H9 (cell line): ENCODE data around the gene FAXDC2. TPM values are rescaled to one million over a fixed set of nuclear protein-coding genes. Genes with fewer than 3 reads are reported as not detected.

ENCODE experiments used
- DNase-seq: peaks from one replicate; pipeline ENCODE4 v3.0.0-alpha.2; 2017
- H2AFZ ChIP-seq: one replicate; pipeline ENCODE4 v1.6.1; 2013; ENCODE audit warnings: mild to moderate bottlenecking, low read length, control low read depth, moderate library complexity
- H2AK5ac ChIP-seq: 2 replicates; pipeline ENCODE4 v1.6.1; 2013; ENCODE audit warnings: low read length, control low read depth, mixed read lengths; ENCODE audit not compliant: insufficient read length
- H2BK120ac ChIP-seq: one replicate; pipeline ENCODE4 v1.6.1; 2013; ENCODE audit warnings: low read depth, mild to moderate bottlenecking, low read length, control low read depth, inconsistent platforms; ENCODE audit not compliant: poor library complexity, severe bottlenecking
- H2BK12ac ChIP-seq: 2 replicates; pipeline ENCODE4 v1.6.1; 2013; ENCODE audit warnings: low read length, control low read depth, mixed read lengths, low read depth; ENCODE audit not compliant: insufficient read length
- H2BK15ac ChIP-seq: 2 replicates; pipeline ENCODE4 v1.6.1; 2013; ENCODE audit warnings: low read depth, low read length, control low read depth
- H2BK20ac ChIP-seq: one replicate; pipeline ENCODE4 v1.6.1; 2013; ENCODE audit warnings: low read depth, mild to moderate bottlenecking, low read length, control low read depth, inconsistent platforms; ENCODE audit not compliant: poor library complexity, severe bottlenecking
- H2BK5ac ChIP-seq: 2 replicates; pipeline ENCODE4 v1.6.1; 2013; ENCODE audit warnings: low read length, control low read depth, mixed read lengths; ENCODE audit not compliant: insufficient read length
- H3K14ac ChIP-seq: 2 replicates; pipeline ENCODE4 v1.6.1; 2013; ENCODE audit warnings: low read length, control low read depth; ENCODE audit not compliant: insufficient read depth
- H3K18ac ChIP-seq: 2 replicates; pipeline ENCODE4 v1.6.1; 2013; ENCODE audit warnings: low read depth, mild to moderate bottlenecking, mixed read lengths, low read length, control low read depth; ENCODE audit not compliant: insufficient read length
- H3K23ac ChIP-seq: 2 replicates; pipeline ENCODE4 v1.6.1; 2013; ENCODE audit warnings: low read length, control low read depth, mixed read lengths, low read depth; ENCODE audit not compliant: insufficient read length
- H3K23me2 ChIP-seq: 2 replicates; pipeline ENCODE4 v1.6.1; 2013; ENCODE audit warnings: low read depth, mild to moderate bottlenecking, mixed read lengths, low read length, control low read depth; ENCODE audit not compliant: insufficient read length, poor library complexity, severe bottlenecking
- H3K27ac ChIP-seq: 2 replicates; pipeline ENCODE4 v1.5.1; 2013; ENCODE audit warnings: low read length, control low read depth, mixed read lengths, low read depth; ENCODE audit not compliant: insufficient read length
- H3K27me3 ChIP-seq: 2 replicates; pipeline ENCODE4 v1.6.1; 2013; ENCODE audit warnings: low read length, control low read depth, inconsistent platforms; ENCODE audit not compliant: insufficient read depth
- H3K4ac ChIP-seq: 2 replicates; pipeline ENCODE4 v1.6.1; 2013; ENCODE audit warnings: low read depth, mild to moderate bottlenecking, control low read depth, inconsistent platforms, low read length, moderate library complexity
- H3K4me1 ChIP-seq: 2 replicates; pipeline ENCODE4 v1.6.1; 2013; ENCODE audit warnings: low read length, control low read depth, inconsistent platforms; ENCODE audit not compliant: insufficient read depth
- H3K4me2 ChIP-seq: 2 replicates; pipeline ENCODE4 v1.6.1; 2013; ENCODE audit warnings: low read length, control low read depth, mixed read lengths; ENCODE audit not compliant: insufficient read length, insufficient read depth
- H3K56ac ChIP-seq: 2 replicates; pipeline ENCODE4 v1.6.1; 2013; ENCODE audit warnings: low read depth, mild to moderate bottlenecking, mixed read lengths, low read length, control low read depth; ENCODE audit not compliant: insufficient read length
- H3K79me1 ChIP-seq: 2 replicates; pipeline ENCODE4 v1.6.1; 2013; ENCODE audit warnings: low read depth, mild to moderate bottlenecking, moderate library complexity, low read length, control low read depth, inconsistent platforms; ENCODE audit not compliant: insufficient read depth, poor library complexity, severe bottlenecking
- H3K79me2 ChIP-seq: 2 replicates; pipeline ENCODE4 v1.6.1; 2013; ENCODE audit warnings: low read length, control low read depth, inconsistent platforms; ENCODE audit not compliant: insufficient read depth
- H3K9ac ChIP-seq: 2 replicates; pipeline ENCODE4 v1.6.1; 2013; ENCODE audit warnings: low read length, control low read depth, mixed read lengths; ENCODE audit not compliant: insufficient read length; ENCODE audit errors: extremely low read depth
- H3K9me3 ChIP-seq: one replicate; pipeline ENCODE4 v1.6.1; 2013; ENCODE audit warnings: low read depth, low read length, inconsistent platforms; ENCODE audit not compliant: control insufficient read depth
- H3T11ph ChIP-seq: one replicate; pipeline ENCODE4 v1.6.1; 2013; ENCODE audit warnings: mild to moderate bottlenecking, low read length, control low read depth, inconsistent platforms
- H4K20me1 ChIP-seq: one replicate; pipeline ENCODE4 v1.6.1; 2013; ENCODE audit not compliant: control insufficient read depth, insufficient read length, insufficient read depth
- H4K5ac ChIP-seq: 2 replicates; pipeline ENCODE4 v1.6.1; 2013; ENCODE audit warnings: low read depth, mild to moderate bottlenecking, mixed read lengths, low read length, control low read depth; ENCODE audit not compliant: insufficient read length
- H4K8ac ChIP-seq: replicated peaks from 2 replicates; pipeline ENCODE4 v1.6.1; 2013; ENCODE audit warnings: low read length, control low read depth, mixed read lengths, low read depth; ENCODE audit not compliant: insufficient read length
- H4K91ac ChIP-seq: 2 replicates; pipeline ENCODE4 v1.6.1; 2013; ENCODE audit warnings: low read depth, mild to moderate bottlenecking, moderate library complexity, mixed read lengths, low read length, control low read depth; ENCODE audit not compliant: insufficient read length
- H3K27ac Mint-ChIP-seq, 3 experiments: 2 replicates in 2 of 3; 3 replicates in 1 of 3; pipeline ENCODE4 v1.8.0; 2020 to 2021; ENCODE audit warnings: mixed read lengths in 3 of 3, mild to moderate bottlenecking in 1 of 3, moderate library complexity in 1 of 3
- H3K27me3 Mint-ChIP-seq: 2 replicates; pipeline ENCODE4 v1.8.0; 2021; ENCODE audit warnings: low read depth, mild to moderate bottlenecking, moderate library complexity, mixed read lengths
- H3K36me3 Mint-ChIP-seq, 3 experiments: 2 replicates in 2 of 3; 3 replicates in 1 of 3; pipeline ENCODE4 v1.8.0; 2020 to 2021; ENCODE audit warnings: low read depth in 3 of 3, mixed read lengths in 3 of 3; ENCODE audit not compliant: insufficient read depth in 1 of 3
- H3K4me1 Mint-ChIP-seq, 2 experiments: 2 replicates each; pipeline ENCODE4 v1.8.0; 2020; ENCODE audit warnings: mixed read lengths in 2 of 2
- H3K4me3 Mint-ChIP-seq, 2 experiments: 2 replicates in 1 of 2; 3 replicates in 1 of 2; pipeline ENCODE4 v1.8.0; 2020 to 2021; ENCODE audit warnings: mild to moderate bottlenecking in 2 of 2, mixed read lengths in 2 of 2, moderate library complexity in 1 of 2
- H3K9me3 Mint-ChIP-seq, 2 experiments: 2 replicates in 1 of 2; 3 replicates in 1 of 2; pipeline ENCODE4 v1.8.0; 2020; ENCODE audit warnings: mild to moderate bottlenecking in 2 of 2, mixed read lengths in 2 of 2, moderate library complexity in 1 of 2
- WGBS: extraction: QIAGEN DNeasy Blood & Tissue Kit; methylation state at CpG from one replicate; pipeline ENCODE4 v1.1.7; 2013; ENCODE audit warnings: missing lambda C conversion rate, low lambda C conversion rate, mixed read lengths; ENCODE audit not compliant: insufficient read length; ENCODE audit errors: extremely low coverage; 5-methylcytosine and 5-hydroxymethylcytosine counted together
- total RNA-seq: library from RNA; stranded (reverse); gene quantifications from 2 replicates; pipeline ENCODE4 v1.2.1, GENCODE V29; 2021
- TF ChIP-seq, protein P1 (sequence below): fragments of 200-600 bp; sonication (generic); conservative IDR thresholded peaks from 3 replicates; pipeline ENCODE4 v1.8.0; 2021; ENCODE audit warnings: antibody characterized with exemption, mild to moderate bottlenecking

FAXDC2 gene
- total RNA-seq, 1 experiment from 2014 or later: 3.0 TPM

DNA sequence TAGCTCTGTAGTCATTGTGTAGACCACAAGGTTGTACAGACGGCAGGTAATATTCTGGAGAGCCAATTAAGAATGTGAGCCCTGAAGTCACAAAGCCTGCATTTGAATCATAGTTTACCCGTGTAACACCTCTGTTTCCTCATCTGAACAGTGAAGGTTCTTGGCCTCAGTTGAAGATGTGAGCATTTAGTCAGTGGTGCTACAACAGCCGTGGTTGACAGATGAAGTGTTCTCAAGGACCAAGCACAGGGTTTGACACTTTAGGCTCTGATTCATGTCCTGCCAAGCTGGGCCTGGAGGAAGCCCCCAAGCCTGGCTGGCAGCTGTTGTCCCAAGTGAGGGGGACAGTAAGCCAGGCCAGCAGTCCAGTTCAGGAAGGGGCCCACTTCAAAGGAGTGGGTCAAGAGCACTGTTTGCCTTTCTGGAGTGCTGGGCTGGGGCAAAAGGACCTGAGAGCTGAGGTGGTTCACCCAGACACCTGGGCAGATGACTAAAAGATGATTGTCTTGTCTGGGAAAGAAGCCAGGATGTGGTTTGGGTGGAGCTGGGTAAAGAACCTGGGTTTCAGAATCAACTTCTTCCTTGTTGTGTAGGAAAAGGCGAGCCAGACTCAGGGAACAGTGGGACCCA, 20.7 kb downstream of the FAXDC2 start:
- Histone ChIP-seq H3K9me3 (no peaks in the 10 kb centered on the region), H2BK20ac (no peak overlapping the region), H3K27ac (no peak overlapping the region), H2BK15ac (no peak overlapping the region), H3K79me1 (no peaks in the 10 kb centered on the region), H3K56ac (no peak overlapping the region), H3K23ac (no peak overlapping the region), H3K4ac (no peak overlapping the region), H3T11ph (no peak overlapping the region), H2BK120ac (no peak overlapping the region), H2AFZ (no peak overlapping the region), H3K18ac (no peak overlapping the region), H4K8ac (no peak overlapping the region), H3K4me1 (no peaks in the 10 kb centered on the region), H3K79me2 (no peaks in the 10 kb centered on the region), H3K23me2 (no peaks in the 10 kb centered on the region), H4K5ac (no peak overlapping the region), H4K91ac (no peak overlapping the region), H2AK5ac (no peak overlapping the region), H3K27me3 (no peaks in the 10 kb centered on the region), H3K9ac (no peak overlapping the region), H3K14ac (no peak overlapping the region), H4K20me1 (no peaks in the 10 kb centered on the region), H2BK12ac (no peak overlapping the region), H2BK5ac (no peak overlapping the region), H3K4me2 (no peak overlapping the region)
- H3K27ac Mint-ChIP-seq: no peak overlapping the region
- H3K4me3 Mint-ChIP-seq: no peak overlapping the region
- TF ChIP-seq, protein P1, sequence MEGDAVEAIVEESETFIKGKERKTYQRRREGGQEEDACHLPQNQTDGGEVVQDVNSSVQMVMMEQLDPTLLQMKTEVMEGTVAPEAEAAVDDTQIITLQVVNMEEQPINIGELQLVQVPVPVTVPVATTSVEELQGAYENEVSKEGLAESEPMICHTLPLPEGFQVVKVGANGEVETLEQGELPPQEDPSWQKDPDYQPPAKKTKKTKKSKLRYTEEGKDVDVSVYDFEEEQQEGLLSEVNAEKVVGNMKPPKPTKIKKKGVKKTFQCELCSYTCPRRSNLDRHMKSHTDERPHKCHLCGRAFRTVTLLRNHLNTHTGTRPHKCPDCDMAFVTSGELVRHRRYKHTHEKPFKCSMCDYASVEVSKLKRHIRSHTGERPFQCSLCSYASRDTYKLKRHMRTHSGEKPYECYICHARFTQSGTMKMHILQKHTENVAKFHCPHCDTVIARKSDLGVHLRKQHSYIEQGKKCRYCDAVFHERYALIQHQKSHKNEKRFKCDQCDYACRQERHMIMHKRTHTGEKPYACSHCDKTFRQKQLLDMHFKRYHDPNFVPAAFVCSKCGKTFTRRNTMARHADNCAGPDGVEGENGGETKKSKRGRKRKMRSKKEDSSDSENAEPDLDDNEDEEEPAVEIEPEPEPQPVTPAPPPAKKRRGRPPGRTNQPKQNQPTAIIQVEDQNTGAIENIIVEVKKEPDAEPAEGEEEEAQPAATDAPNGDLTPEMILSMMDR: no peak
- H3K36me3 Mint-ChIP-seq: peaks cover 2 to 40% (median 26%) of the 10 kb centered on the region in 3 experiments; a peak in 5 of 7 replicates
- no peak for DNase-seq
- no peaks in the 10 kb centered on the region; a peak in 1 of 5 replicates for H3K9me3 Mint-ChIP-seq
- no CpG with 5 or more reads among the region's 4 CpGs for WGBS
- H3K27me3 Mint-ChIP-seq: no peaks in the 10 kb centered on the region
- peaks cover 3% of the 10 kb centered on the region in 2 experiments; a peak in 3 of 4 replicates for H3K4me1 Mint-ChIP-seq
